Anterior cingulate cortex (tissue), 58 donors: Measurements from ENCODE around the gene UBA5.
"Not testable (repeated sequence)": the region's sequence is repeated elsewhere in the genome, so short reads cannot be mapped to it uniquely, and the experiment has no call there.

Experiments used
- DNase-seq, 58 donors: peaks; one replicate each; lab custom pipeline; 2025; lab: John Stamatoyannopoulos, UW

The UBA5 gene

DNA sequence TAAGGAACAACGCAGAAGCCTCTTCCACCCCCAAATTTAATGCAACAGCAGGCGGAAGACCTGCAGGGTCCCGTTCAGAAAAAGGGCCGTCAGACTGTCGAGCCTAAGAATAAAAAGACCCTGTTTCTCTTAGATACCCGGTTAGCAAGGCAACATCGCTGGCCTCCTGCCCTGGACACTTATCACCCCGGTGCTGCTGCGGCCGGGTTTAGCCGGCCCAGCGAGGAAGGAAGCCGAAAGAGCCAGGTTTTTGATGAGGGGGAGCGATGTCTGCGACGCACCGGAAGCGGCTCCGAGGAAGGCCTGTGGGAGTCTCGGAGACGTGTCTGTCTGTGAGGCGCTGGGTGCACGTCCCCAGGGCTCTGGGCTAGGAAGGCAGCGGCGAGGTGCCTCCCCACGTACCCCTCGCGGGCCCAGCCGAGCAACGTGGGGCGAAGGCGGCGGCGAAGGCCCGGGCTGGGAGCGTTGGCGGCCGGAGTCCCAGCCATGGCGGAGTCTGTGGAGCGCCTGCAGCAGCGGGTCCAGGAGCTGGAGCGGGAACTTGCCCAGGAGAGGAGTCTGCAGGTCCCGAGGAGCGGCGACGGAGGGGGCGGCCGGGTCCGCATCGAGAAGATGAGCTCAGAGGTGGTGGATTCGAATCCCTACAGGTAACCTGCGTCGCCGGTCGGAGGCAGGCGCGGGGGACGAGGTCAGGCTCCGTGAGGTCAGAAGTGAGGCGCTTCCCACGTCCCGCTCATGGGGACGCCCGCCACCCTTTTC is at the start of gene UBA5:
TSS of gene UBA5 (plus strand) at position 278 of the 759 bp plus-strand sequence. CDS start at position 487, 209 bp downstream.
- DNase-seq = peak in 57 of 58 donors; percentile 4 to 89 (median 65)

GRCh38 chr3:132615301-132615700 is 44.8 kb upstream of the UBA5 start:
- not testable (repeated sequence) for DNase-seq

DNA sequence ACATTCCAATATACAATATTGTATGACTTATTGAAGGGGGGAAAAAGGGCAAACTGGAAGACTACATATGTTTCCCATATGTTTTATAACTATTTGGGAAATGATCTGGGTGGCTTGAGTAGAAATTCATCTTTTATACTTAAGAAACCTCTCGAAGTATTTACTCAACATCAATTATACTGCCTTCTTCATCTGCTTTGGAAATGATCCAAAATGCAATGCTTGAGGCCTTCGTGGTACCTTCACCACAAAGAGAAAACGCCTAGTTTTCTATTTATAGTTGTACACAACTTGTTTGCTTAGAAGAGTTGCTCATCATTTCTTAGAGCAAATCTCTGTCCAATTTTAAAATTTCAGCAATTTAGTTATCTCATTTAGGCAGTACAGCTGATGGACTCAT is 44.2 kb upstream of the UBA5 start:
- no peak for DNase-seq

GRCh38 chr3:132616780-132617179 is 43.3 kb upstream of the UBA5 start:
- DNase-seq = no peak

- DNase-seq = no peak
Measured at GRCh38 chr3:132622148-132622547, 38.0 kb upstream of the UBA5 start.

DNA sequence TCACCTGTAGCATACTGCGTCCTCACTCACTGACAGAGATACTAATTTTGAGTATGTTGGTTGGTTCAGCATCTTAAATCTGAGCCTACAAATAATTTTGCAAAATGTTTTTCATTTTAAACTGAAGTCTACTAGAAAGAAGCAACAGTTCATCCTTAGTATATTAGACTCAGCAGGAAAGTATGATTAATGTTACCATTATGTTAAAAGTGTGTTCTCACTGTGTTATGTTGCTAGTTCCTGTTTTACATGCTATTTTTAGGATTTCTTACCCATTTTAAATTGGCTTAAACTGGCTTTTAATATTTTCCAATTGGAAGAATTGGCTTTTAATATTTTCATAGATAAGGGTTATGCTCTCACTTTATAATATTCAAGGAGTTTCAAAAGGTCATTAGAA is 37.4 kb upstream of the UBA5 start:
- no peak for DNase-seq

DNA sequence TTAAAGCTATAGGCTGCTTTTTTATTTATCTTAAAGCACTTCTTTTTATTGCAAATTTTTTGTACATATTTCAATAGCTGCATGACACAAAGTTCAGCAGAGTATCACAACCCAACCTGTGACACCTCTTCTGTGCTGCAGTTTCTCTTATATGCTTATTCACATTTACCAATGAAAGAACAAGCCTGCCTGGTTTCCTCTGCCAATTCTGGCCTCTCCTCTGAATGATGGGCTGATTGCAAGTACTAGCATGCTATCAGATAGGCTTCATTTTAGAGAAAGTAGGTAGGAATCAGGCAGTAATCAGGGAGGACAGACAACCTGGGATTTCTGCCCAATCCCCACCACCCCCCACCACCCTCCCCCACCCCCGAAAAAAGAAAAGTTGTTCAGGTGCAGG is 36.5 kb upstream of the UBA5 start:
- no peak for DNase-seq

DNA sequence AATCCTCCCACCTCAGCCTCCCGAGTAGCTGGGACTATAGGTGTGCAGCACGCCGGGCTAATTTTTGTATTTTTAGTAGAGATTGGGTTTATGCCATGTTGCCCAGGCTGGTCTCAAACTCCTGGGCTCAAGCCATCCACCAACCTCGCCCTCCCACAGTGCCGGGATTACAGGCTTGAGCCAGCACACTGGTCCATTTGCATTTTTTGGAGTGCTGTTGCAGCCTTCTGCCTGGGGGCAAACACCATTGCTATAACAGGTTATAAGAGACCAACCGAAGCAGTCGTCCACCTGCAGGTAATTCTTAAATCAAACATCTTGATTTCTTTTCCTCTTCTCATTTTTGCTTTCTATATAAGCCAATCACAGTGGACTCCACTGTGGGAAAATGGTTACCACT is 35.3 kb upstream of the UBA5 start:
- DNase-seq = no peak

DNA sequence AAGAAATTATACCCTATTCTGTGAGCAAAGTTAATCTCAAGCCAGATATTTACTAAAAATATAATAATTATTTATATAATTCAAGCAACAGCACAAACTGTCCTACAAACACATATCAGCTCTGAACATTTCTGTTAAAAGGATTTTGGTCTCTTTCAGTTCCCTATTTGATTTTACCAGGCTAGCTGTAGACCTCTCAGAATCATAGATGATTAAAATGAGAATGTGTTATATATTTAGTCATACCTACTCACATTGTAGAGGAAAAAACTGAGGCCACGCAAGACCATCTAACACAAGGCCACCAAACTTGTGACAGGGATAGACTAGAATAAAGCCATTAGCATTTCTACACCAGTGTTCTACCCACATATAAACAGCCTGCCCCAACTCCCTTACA is 34.5 kb upstream of the UBA5 start:
- no peak for DNase-seq

GRCh38 chr3:132626955-132627354 is 33.2 kb upstream of the UBA5 start:
- no peak for DNase-seq

- DNase-seq = no peak
Measured at GRCh38 chr3:132628157-132628556, 32.0 kb upstream of the UBA5 start.

DNA sequence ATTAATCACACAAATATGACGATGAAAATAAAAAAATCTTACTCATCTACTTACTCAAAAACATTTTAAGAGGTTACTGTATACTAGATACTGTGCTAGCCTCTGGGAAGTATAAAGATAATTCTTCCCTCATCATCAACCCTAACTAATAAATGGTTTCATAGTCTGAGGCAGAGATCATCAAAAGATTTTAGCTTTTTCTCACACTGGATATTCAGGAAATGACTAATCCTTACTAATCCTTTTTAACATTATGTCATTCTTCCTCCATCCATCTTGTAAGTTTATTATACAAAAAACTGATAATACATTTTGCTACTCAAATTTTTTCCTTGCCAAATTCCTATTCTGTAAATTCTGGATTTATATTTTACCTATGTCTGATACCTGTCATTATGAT is 30.2 kb upstream of the UBA5 start:
- DNase-seq = no peak

DNA sequence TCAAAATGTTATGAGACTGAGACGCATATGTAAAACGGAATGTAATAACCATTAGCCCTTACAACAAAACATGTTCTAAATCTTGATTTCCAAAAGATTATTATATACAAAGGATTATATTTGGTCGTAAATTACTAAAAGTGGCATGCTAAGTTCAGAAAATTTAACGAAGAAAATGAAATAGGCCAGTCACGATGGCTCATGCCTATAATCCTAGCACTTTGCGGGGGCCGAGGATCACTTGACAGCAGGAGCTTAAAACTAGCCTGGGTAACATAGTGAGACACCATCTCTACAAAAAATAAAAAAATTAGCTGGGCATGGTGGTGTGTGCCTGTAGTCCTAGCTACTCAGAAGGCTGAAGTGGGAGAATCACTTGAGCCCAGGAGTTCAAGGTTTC is 29.5 kb upstream of the UBA5 start:
- DNase-seq = no peak

GRCh38 chr3:132635052-132635451 is 25.1 kb upstream of the UBA5 start:
- no peak for DNase-seq

- no peak for DNase-seq
Measured at GRCh38 chr3:132637590-132637989, 22.5 kb upstream of the UBA5 start.

- DNase-seq = no peak
Measured at GRCh38 chr3:132638706-132639105, 21.4 kb upstream of the UBA5 start.

DNA sequence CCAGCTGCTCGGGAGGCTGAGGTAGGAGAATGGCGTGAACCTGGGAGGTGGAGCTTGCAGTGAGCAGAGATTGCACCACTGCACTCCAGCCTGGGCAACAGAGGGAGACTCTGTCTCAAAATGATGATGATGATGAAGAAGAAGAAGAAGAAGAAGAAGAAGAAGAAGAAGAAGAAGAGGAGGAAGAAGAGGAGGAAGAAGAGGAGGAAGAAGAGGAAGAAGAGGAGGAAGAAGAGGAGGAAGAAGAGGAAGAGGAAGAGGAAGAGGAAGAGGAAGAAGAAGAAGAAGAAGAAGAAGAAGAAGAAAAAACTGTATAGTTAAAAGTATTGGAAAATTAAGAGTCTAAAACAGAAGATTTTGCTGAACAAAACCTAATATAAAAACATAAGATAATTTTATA is 18.7 kb upstream of the UBA5 start:
- not testable (repeated sequence) for DNase-seq

DNA sequence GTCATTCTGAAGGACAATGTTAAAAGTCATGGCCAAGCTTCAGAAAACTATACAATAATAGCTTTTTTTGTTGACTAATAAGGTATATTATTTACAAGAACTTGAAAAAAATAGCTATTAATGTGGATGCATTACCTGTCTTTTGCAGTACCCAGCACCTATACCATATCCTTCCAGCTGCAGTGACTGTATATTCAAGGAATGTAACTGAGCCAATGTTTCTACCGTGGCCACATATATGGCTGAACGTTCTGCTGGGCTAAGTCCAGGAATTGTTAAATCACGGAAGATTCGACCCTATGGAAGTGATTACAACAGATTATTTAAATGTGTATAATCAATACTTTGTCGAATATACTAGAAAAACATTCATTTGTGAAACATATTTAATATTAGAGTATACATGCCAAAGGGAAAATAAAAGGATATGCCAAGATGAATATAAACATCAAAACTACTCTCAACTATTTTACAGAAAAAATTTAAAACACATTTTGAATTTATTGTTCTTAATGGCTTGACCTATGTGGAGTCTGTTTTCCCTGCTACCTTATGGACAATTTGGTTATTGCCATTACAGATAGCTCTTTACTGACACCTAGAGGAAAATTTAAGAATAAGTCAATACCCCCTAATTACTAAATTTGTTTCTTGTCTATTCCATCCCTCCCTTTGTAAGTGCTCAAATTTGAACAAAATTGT is 18.1 kb upstream of the UBA5 start:
- DNase-seq = no peak

DNA sequence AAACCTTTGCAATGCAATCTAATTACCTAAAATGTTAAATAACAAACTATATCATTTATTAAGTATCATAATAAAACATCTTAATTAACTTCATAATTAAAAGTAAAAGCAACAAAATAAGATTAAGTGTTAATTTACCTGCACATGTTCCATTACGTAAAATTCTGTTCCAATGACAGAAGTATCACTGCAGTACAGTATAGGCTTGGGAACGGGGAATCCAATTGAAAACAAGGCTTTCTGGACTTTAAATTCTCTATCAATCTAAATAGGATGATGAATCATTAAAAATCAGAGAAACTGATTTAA is 17.6 kb upstream of the UBA5 start:
- DNase-seq = no peak

GRCh38 chr3:132643366-132643765 is 16.8 kb upstream of the UBA5 start:
- no peak for DNase-seq

GRCh38 chr3:132645058-132645457 is 15.1 kb upstream of the UBA5 start:
- no peak for DNase-seq

- no peak for DNase-seq
Measured at GRCh38 chr3:132650153-132650552, 10.0 kb upstream of the UBA5 start.
